Activated T-cell treated with anti-CD3 and anti-CD28 coated beads for 4 hours (primary cell): Measurements from ENCODE around the gene INA.

Experiments
- DNase-seq: peaks from one replicate; pipeline ENCODE4 v3.0.0-alpha.2; 2020

INA gene

GRCh38 chr10:103276251-103276895, 565 bp upstream of the INA start:
- DNase-seq = no peak

GRCh38 chr10:103277713-103278536, 987 bp downstream of the INA start:
- DNase-seq = no peak

GRCh38 chr10:103278537-103278823, 1.5 kb downstream of the INA start:
- DNase-seq = no peak

- DNase-seq = peak; percentile 12
Measured at GRCh38 chr10:103278862-103279298, 1.9 kb downstream of the INA start.

- DNase-seq = no peak
Measured at GRCh38 chr10:103280031-103280430, 3.1 kb downstream of the INA start.

GRCh38 chr10:103280506-103280905, 3.6 kb downstream of the INA start:
- no peak for DNase-seq

GRCh38 chr10:103281753-103282152, 4.8 kb downstream of the INA start:
- DNase-seq = no peak

- DNase-seq = no peak
Measured at GRCh38 chr10:103282961-103283360, 6.0 kb downstream of the INA start.

GRCh38 chr10:103284170-103284569, 7.2 kb downstream of the INA start:
- DNase-seq = no peak

GRCh38 chr10:103287992-103288391, 11.1 kb downstream of the INA start:
- DNase-seq = no peak

GRCh38 chr10:103291588-103291987, 14.7 kb downstream of the INA start:
- no peak for DNase-seq

- no peak for DNase-seq
Measured at GRCh38 chr10:103295374-103296015, 18.6 kb downstream of the INA start.

GRCh38 chr10:103307594-103307993, 30.7 kb downstream of the INA start:
- no peak for DNase-seq

- DNase-seq = no peak
Measured at GRCh38 chr10:103310197-103310596, 33.3 kb downstream of the INA start.

- no peak for DNase-seq
Measured at GRCh38 chr10:103316087-103316486, 39.1 kb downstream of the INA start.

GRCh38 chr10:103327906-103328305, 51.0 kb downstream of the INA start:
- DNase-seq = no peak

GRCh38 chr10:103333934-103334520, 57.1 kb downstream of the INA start:
- no peak for DNase-seq

- no peak for DNase-seq
Measured at GRCh38 chr10:103334567-103334966, 57.6 kb downstream of the INA start.

GRCh38 chr10:103336370-103336769, 59.4 kb downstream of the INA start:
- DNase-seq = no peak
